ENCODE data around the gene PCBP4. TPM values are rescaled to one million over a fixed set of nuclear protein-coding genes. Genes with fewer than 3 reads are reported as not detected.

The PCBP4 gene
- total RNA-seq (2021; ENCODE audit: unreplicated experiment) (48.8 TPM), Bru-seq, nascent RNA (percentile 59 among the genes with signal in this experiment), BruChase-seq, experiment 1, labeled RNA remaining after a 6-hour chase (percentile 88 among the genes with signal in this experiment), BruChase-seq, experiment 2, labeled RNA remaining after a 2-hour chase (percentile 80 among the genes with signal in this experiment)
- 42.2 and 47.3 TPM in 2 replicates for polyA plus RNA-seq (2012)
- long read RNA-seq, transcript PCBP4-202 (13 exons, 2,015 nt), result major isoform, 11 of 56 reads
- long read RNA-seq, partial matches to known transcripts, result 3 of 56 reads
- long read RNA-seq, other reads (novel, unspliced or antisense), result 40 of 56 reads

GRCh38 chr3:51967384-51968169, at the start of gene PCBP4:
TSS of gene PCBP4 (minus strand) at chr3:51967454. CDS start at chr3:51961240, 6,214 bp downstream.
- H3K4me3 ChIP-seq (replicated peaks in 1 of 2; ENCODE audit: low read depth in 1 of 2, low read length in 2 of 2), result peak within 1 kb of the TSS; percentile 67 to 71
- peak within 1 kb of the TSS; percentile 81 for H3K9ac ChIP-seq (ENCODE audit: low read length)
- H3K27ac ChIP-seq (ENCODE audit: low read depth, low read length), result peak within 1 kb of the TSS; percentile 82
- peaks cover 34% of the 10 kb centered on the region for H3K79me2 ChIP-seq (ENCODE audit: insufficient read depth, low read length)
- no peaks in the 10 kb centered on the region for H3K27me3 ChIP-seq (ENCODE audit: insufficient read depth, low read length)
- peaks cover 24 to 56% of the 10 kb centered on the region in 2 experiments for H3K4me1 ChIP-seq (ENCODE audit: control insufficient read depth in 1 of 2, insufficient read depth in 2 of 2, low read length in 2 of 2)
- H3K36me3 ChIP-seq (ENCODE audit: control insufficient read depth in 1 of 2, insufficient read depth in 2 of 2, low read length in 2 of 2), result peaks cover 5 to 18% of the 10 kb centered on the region in 2 experiments; a peak in 2 of 4 replicates
- DNase-seq (ENCODE audit: low read depth, low spot score) (no peak), ATAC-seq (peak; percentile 74)
- TF ChIP-seq FOSL1 (IDR thresholded peaks at IDR 0.05; ENCODE audit: low read depth), result no peak
- TF ChIP-seq SRF (IDR thresholded peaks at IDR 0.05; ENCODE audit: low read depth), result no peak
- peak; percentile 59 for TF ChIP-seq POLR2AphosphoS5 (IDR thresholded peaks at IDR 0.05; ENCODE audit: low read depth, low read length)
- peak; percentile 35 for TF ChIP-seq TCF7L2 (IDR thresholded peaks at IDR 0.05; ENCODE audit: borderline replicate concordance, extremely low read depth, insufficient read depth, insufficient read length)
- peak; percentile 35 for TF ChIP-seq POLR2A (IDR thresholded peaks at IDR 0.05; ENCODE audit: borderline replicate concordance, extremely low read depth, insufficient read depth, insufficient read length)
- intact Hi-C loops (cut with micrococcal nuclease), result no loop called here
- BruUV-seq (replicated peaks), result no TSS peak
- 0 out of 2 replicates have a peak, but pooled peaks cover 4% of the 10 kb centered on the region for H4K20me1 ChIP-seq (ENCODE audit: insufficient read depth)
- no peaks in the 10 kb centered on the region for H3K9me2 ChIP-seq (ENCODE audit: insufficient read depth)
- H3K9me3 ChIP-seq (ENCODE audit: control insufficient read depth in 1 of 2, insufficient read depth in 1 of 2, low read depth in 1 of 2, low read length in 2 of 2), result no peaks in the 10 kb centered on the region
- ChIA-PET RAD21 (ENCODE audit: low non-redundant PET in 1 of 2, low total read pairs in 2 of 2, uncharacterized antibody in 2 of 2, unreplicated experiment in 2 of 2) (interaction anchor here in 1 of 2 experiments (0.7 kb wide), 1 partner anchor 27 kb away, joined by 6 read pairs; no protein-coding TSS in a partner anchor), CTCF (interaction anchor here (1.5 to 1.7 kb wide), 2 partner anchors 14 to 26 kb away, joined by 4 to 5 read pairs; partner anchors contain the start of genes PARP3 and RRP9), POLR2A (interaction anchor here (1.2 kb wide), 1 partner anchor 24 kb away, joined by 4 read pairs; no protein-coding TSS in a partner anchor)
- H3K4me2 ChIP-seq (ENCODE audit: low read length), result peak within 1 kb of the TSS; percentile 99
- no peak within 1 kb of the TSS for H2AFZ ChIP-seq (ENCODE audit: low read depth, low read length, poor library complexity, severe bottlenecking)
